HepG2 (cell line): ENCODE measurements around the gene MSI2. TPM values are rescaled to one million over a fixed set of nuclear protein-coding genes. Genes with fewer than 3 reads are reported as not detected.
A peak's percentile ranks its signal among the peaks of the same experiment; 100 is the strongest.

ENCODE experiments used
- BCL6 ChIP-seq: IDR thresholded peaks from 2 replicates; pipeline ENCODE4 v1.6.1; 2016; ENCODE audit warnings: missing genetic modification reagents, missing compliant biosample characterization
- CBX5 ChIP-seq: sonication (generic); formaldehyde crosslinking; IDR thresholded peaks from 2 replicates; pipeline ENCODE4 v1.4.0; 2020; ENCODE audit warnings: missing genetic modification reagents, borderline replicate concordance
- DR1 ChIP-seq: sonication (generic); formaldehyde crosslinking; IDR thresholded peaks from 2 replicates; pipeline ENCODE4 v1.8.0; 2021; ENCODE audit warnings: mild to moderate bottlenecking, missing genetic modification reagents, inconsistent platforms
- ELF1 ChIP-seq: sonication (generic); formaldehyde crosslinking; IDR thresholded peaks from 2 replicates; pipeline ENCODE4 v1.4.0; 2020; ENCODE audit warnings: missing genetic modification reagents
- HNRNPH1 ChIP-seq: fragments of 200-400 bp; formaldehyde crosslinking; optimal IDR thresholded peaks from 2 replicates; pipeline ENCODE3; 2017; ENCODE audit warnings: mild to moderate bottlenecking, low read depth, low read length
- HNRNPL ChIP-seq: fragments of 200-400 bp; formaldehyde crosslinking; IDR thresholded peaks from 2 replicates; pipeline ENCODE4 v1.6.1; 2017; ENCODE audit warnings: mild to moderate bottlenecking, low read depth, low read length
- JUNB ChIP-seq: sonication (generic); formaldehyde crosslinking; IDR thresholded peaks from 2 replicates; pipeline ENCODE4 v1.8.0; 2022; ENCODE audit warnings: missing genetic modification reagents, mild to moderate bottlenecking, borderline replicate concordance
- MED8 ChIP-seq: sonication (generic); formaldehyde crosslinking; IDR thresholded peaks from 2 replicates; pipeline ENCODE4 v1.8.1; 2023; ENCODE audit warnings: mild to moderate bottlenecking, missing genetic modification reagents; ENCODE audit not compliant: insufficient replicate concordance
- NFKBIZ ChIP-seq: IDR thresholded peaks from 2 replicates; pipeline ENCODE4 v1.6.1; 2018; ENCODE audit warnings: missing genetic modification reagents, missing compliant biosample characterization
- POLR2A ChIP-seq, 2 experiments: IDR thresholded peaks; 2 replicates each; pipeline ENCODE4 v1.6.1; 2011; ENCODE audit warnings: low read depth in 2 of 2, low read length in 2 of 2, mild to moderate bottlenecking in 1 of 2, moderate library complexity in 1 of 2; ENCODE audit not compliant: insufficient read depth in 1 of 2
- PPARG ChIP-seq: conservative IDR thresholded peaks from 2 replicates; pipeline ENCODE4 v1.6.1; 2016; ENCODE audit warnings: missing biosample characterization, missing genetic modification reagents
- RFX1 ChIP-seq: fragments of 450-650 bp; IDR thresholded peaks from 2 replicates; pipeline ENCODE4 v1.6.1; 2017
- RFXAP ChIP-seq: sonication (generic); formaldehyde crosslinking; IDR thresholded peaks from 2 replicates; pipeline ENCODE4 v1.4.0; 2020; ENCODE audit warnings: missing genetic modification reagents, borderline replicate concordance
- RXRB ChIP-seq: IDR thresholded peaks from 2 replicates; pipeline ENCODE4 v1.6.1; 2016; ENCODE audit warnings: borderline replicate concordance, missing genetic modification reagents, missing compliant biosample characterization
- SIX1 ChIP-seq: sonication (generic); formaldehyde crosslinking; IDR thresholded peaks from 2 replicates; pipeline ENCODE4 v1.4.0; 2020; ENCODE audit warnings: missing genetic modification reagents, borderline replicate concordance
- ZNF274 ChIP-seq: sonication (generic); formaldehyde crosslinking; IDR thresholded peaks from 2 replicates; pipeline ENCODE4 v1.5.1; 2020; ENCODE audit warnings: mild to moderate bottlenecking, missing genetic modification reagents
- ZNF333 ChIP-seq: sonication (generic); formaldehyde crosslinking; IDR thresholded peaks from 2 replicates; pipeline ENCODE4 v1.4.0; 2020; ENCODE audit warnings: mild to moderate bottlenecking, missing genetic modification reagents, borderline replicate concordance
- ZNF577 ChIP-seq: sonication (generic); formaldehyde crosslinking; IDR thresholded peaks from 2 replicates; pipeline ENCODE4 v1.4.0; 2020; ENCODE audit warnings: mild to moderate bottlenecking, low read depth, missing genetic modification reagents, borderline replicate concordance
- ZNF629 ChIP-seq: sonication (generic); formaldehyde crosslinking; conservative IDR thresholded peaks from 2 replicates; pipeline ENCODE4 v1.5.0; 2020; ENCODE audit warnings: missing genetic modification reagents
- polyA plus RNA-seq, 8 experiments: library from polyadenylated mRNA; depleted of rRNA in 3 of 8; stranded (reverse) in 7 of 8; unstranded in 1 of 8; fragments of >200 nt; fragmentation: Illumina TruSeq in 4 of 8; extraction: Trizol in 4 of 8; gene quantifications; 2 replicates each; pipeline versions ENCODE4 v1.2.1 to v1.2.3, GENCODE V29; 2011 to 2016; ENCODE audit warnings: low read depth in 4 of 8, missing spikeins in 1 of 8, mixed read lengths in 1 of 8; ENCODE audit not compliant: insufficient read depth in 1 of 8
- total RNA-seq, 5 experiments: library from RNA; depleted of rRNA; stranded (reverse); fragments of >200 nt; fragmentation: Illumina TruSeq; extraction: Trizol; gene quantifications; 2 replicates each; pipeline ENCODE4 v1.2.3, GENCODE V29; 2016; ENCODE audit warnings: low read depth in 1 of 5
- TF ChIP-seq, protein P1 (sequence below): sonication (generic); formaldehyde crosslinking; IDR thresholded peaks from 2 replicates; pipeline ENCODE4 v1.4.0; 2020; ENCODE audit warnings: mild to moderate bottlenecking, missing genetic modification reagents
- TF ChIP-seq, protein P2 (sequence below): sonication (generic); formaldehyde crosslinking; IDR thresholded peaks from 2 replicates; pipeline ENCODE4 v1.9.0; 2021; ENCODE audit warnings: mild to moderate bottlenecking, missing genetic modification reagents
- TF ChIP-seq, protein P3 (sequence below): sonication (generic); formaldehyde crosslinking; IDR thresholded peaks from 2 replicates; pipeline ENCODE4 v1.5.0; 2020; ENCODE audit warnings: missing genetic modification reagents
- TF ChIP-seq, protein P4 (sequence below): sonication (generic); formaldehyde crosslinking; IDR thresholded peaks from 2 replicates; pipeline ENCODE4 v1.4.0; 2020; ENCODE audit warnings: low read depth, mild to moderate bottlenecking, missing genetic modification reagents

MSI2 gene
- total and polyA plus RNA-seq, 2 of the 13 experiments (the other 11 are each of a cell fraction or from before 2014, with no cell fraction given), result 77.5 to 78.4 TPM

DNA sequence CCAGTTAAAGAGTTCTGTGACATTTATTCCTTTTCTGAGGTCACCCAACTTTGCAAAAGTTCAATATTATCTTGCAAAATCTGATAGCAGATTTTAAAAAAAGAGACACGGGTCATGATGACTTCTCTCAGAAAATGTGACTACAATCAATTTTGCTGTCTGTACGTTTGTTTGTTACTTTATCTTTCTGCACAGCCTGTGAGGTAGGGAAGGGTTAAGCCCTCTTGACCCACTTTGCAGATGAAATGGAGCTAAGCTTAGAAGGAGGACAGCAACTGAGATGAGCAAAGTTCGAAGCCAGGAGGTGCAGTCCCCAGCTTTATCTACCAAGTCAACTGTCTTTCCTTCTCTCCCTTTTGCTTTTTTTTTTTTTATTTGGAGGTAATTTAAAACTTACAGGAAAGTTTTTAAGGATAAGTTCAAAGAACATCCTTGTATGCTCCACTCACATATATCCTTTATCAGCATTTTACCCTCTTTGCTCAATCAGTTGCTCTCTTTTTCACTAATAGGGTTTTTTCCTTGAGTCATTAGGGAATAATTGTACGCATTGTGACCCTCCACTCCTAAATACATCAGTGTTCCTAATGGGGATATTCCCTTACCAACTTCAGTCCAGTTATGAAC, 86.8 kb downstream of the MSI2 start (continued):
- peak; percentile 93 for TF ChIP-seq ZNF629 (CRISPR knock-in tag)
- TF ChIP-seq SIX1 (CRISPR knock-in tag), result no peak
- no peak for TF ChIP-seq JUNB (CRISPR knock-in tag)
- TF ChIP-seq, protein P1, sequence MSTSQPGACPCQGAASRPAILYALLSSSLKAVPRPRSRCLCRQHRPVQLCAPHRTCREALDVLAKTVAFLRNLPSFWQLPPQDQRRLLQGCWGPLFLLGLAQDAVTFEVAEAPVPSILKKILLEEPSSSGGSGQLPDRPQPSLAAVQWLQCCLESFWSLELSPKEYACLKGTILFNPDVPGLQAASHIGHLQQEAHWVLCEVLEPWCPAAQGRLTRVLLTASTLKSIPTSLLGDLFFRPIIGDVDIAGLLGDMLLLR, result no peak
- TF ChIP-seq HNRNPL, result no peak
- TF ChIP-seq, protein P2, sequence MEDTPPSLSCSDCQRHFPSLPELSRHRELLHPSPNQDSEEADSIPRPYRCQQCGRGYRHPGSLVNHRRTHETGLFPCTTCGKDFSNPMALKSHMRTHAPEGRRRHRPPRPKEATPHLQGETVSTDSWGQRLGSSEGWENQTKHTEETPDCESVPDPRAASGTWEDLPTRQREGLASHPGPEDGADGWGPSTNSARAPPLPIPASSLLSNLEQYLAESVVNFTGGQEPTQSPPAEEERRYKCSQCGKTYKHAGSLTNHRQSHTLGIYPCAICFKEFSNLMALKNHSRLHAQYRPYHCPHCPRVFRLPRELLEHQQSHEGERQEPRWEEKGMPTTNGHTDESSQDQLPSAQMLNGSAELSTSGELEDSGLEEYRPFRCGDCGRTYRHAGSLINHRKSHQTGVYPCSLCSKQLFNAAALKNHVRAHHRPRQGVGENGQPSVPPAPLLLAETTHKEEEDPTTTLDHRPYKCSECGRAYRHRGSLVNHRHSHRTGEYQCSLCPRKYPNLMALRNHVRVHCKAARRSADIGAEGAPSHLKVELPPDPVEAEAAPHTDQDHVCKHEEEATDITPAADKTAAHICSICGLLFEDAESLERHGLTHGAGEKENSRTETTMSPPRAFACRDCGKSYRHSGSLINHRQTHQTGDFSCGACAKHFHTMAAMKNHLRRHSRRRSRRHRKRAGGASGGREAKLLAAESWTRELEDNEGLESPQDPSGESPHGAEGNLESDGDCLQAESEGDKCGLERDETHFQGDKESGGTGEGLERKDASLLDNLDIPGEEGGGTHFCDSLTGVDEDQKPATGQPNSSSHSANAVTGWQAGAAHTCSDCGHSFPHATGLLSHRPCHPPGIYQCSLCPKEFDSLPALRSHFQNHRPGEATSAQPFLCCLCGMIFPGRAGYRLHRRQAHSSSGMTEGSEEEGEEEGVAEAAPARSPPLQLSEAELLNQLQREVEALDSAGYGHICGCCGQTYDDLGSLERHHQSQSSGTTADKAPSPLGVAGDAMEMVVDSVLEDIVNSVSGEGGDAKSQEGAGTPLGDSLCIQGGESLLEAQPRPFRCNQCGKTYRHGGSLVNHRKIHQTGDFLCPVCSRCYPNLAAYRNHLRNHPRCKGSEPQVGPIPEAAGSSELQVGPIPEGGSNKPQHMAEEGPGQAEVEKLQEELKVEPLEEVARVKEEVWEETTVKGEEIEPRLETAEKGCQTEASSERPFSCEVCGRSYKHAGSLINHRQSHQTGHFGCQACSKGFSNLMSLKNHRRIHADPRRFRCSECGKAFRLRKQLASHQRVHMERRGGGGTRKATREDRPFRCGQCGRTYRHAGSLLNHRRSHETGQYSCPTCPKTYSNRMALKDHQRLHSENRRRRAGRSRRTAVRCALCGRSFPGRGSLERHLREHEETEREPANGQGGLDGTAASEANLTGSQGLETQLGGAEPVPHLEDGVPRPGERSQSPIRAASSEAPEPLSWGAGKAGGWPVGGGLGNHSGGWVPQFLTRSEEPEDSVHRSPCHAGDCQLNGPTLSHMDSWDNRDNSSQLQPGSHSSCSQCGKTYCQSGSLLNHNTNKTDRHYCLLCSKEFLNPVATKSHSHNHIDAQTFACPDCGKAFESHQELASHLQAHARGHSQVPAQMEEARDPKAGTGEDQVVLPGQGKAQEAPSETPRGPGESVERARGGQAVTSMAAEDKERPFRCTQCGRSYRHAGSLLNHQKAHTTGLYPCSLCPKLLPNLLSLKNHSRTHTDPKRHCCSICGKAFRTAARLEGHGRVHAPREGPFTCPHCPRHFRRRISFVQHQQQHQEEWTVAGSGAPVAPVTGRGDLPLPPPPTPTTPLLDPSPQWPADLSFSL (CRISPR knock-in tag), result no peak
- TF ChIP-seq CBX5 (CRISPR knock-in tag), result no peak
- peak; percentile 89 for TF ChIP-seq PPARG (CRISPR knock-in tag)
- TF ChIP-seq BCL6 (CRISPR knock-in tag), result 0 out of 2 replicates have a peak, but pooled peaks have one; percentile 12
- no peak for TF ChIP-seq ZNF333 (CRISPR knock-in tag)
- peak; percentile 60 for TF ChIP-seq RXRB (CRISPR knock-in tag)
- no peak for TF ChIP-seq ZNF274 (CRISPR knock-in tag)
- TF ChIP-seq ELF1 (CRISPR knock-in tag), result no peak
- TF ChIP-seq HNRNPH1, result no peak
- no peak for TF ChIP-seq ZNF577 (CRISPR knock-in tag)
- TF ChIP-seq, protein P3, sequence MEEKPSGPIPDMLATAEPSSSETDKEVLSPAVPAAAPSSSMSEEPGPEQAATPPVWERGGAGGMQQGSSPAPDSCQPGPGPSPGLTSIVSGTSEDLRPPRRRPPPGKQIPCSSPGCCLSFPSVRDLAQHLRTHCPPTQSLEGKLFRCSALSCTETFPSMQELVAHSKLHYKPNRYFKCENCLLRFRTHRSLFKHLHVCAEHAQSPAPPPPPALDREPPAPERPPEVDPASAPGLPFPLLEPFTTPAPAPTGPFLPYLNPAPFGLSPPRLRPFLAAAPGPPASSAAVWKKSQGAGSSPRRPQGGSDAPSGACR (CRISPR knock-in tag), result no peak
- TF ChIP-seq DR1 (CRISPR knock-in tag), result no peak
- no peak for TF ChIP-seq NFKBIZ (CRISPR knock-in tag)
- no peak for TF ChIP-seq RFXAP (CRISPR knock-in tag)
- TF ChIP-seq, protein P4, sequence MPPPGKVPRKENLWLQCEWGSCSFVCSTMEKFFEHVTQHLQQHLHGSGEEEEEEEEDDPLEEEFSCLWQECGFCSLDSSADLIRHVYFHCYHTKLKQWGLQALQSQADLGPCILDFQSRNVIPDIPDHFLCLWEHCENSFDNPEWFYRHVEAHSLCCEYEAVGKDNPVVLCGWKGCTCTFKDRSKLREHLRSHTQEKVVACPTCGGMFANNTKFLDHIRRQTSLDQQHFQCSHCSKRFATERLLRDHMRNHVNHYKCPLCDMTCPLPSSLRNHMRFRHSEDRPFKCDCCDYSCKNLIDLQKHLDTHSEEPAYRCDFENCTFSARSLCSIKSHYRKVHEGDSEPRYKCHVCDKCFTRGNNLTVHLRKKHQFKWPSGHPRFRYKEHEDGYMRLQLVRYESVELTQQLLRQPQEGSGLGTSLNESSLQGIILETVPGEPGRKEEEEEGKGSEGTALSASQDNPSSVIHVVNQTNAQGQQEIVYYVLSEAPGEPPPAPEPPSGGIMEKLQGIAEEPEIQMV (CRISPR knock-in tag), result no peak
- no peak for TF ChIP-seq POLR2A (IDR thresholded peaks at IDR 0.05; ENCODE audit: insufficient read depth in 1 of 2, low read depth in 2 of 2, low read length in 2 of 2)
- TF ChIP-seq MED8 (CRISPR knock-in tag), result no peak
- no peak for TF ChIP-seq RFX1
